Colonic mucosa (tissue), 4 donors: ENCODE measurements around the gene MFSD6. TPM values are rescaled to one million over a fixed set of nuclear protein-coding genes. Genes with fewer than 3 reads are reported as not detected.

ENCODE experiments used
- DNase-seq: peaks from one replicate; pipeline ENCODE4 v3.0.0-alpha.2; 2020
- H3K27ac ChIP-seq: fragments of 200-600 bp; one replicate; pipeline ENCODE4 v1.8.0; 2021
- H3K27me3 ChIP-seq: fragments of 200-600 bp; one replicate; pipeline ENCODE4 v1.8.0; 2021
- H3K36me3 ChIP-seq: fragments of 200-600 bp; one replicate; pipeline ENCODE4 v1.8.0; 2021
- H3K4me1 ChIP-seq: fragments of 200-600 bp; one replicate; pipeline ENCODE4 v1.8.0; 2021; ENCODE audit warnings: mild to moderate bottlenecking
- H3K4me3 ChIP-seq: fragments of 200-600 bp; one replicate; pipeline ENCODE4 v1.8.0; 2021
- H3K9ac ChIP-seq, 2 donors: one replicate each; pipeline ENCODE4 v1.7.0; 2013; ENCODE audit warnings: control low read depth in 2 of 2, low read depth in 2 of 2, low read length in 2 of 2
- H3K9me3 ChIP-seq: fragments of 200-600 bp; one replicate; pipeline ENCODE4 v1.8.0; 2021
- CTCF ChIP-seq: fragments of 200-600 bp; IDR thresholded peaks from one replicate; pipeline ENCODE4 v1.8.0; 2022; ENCODE audit warnings: antibody characterized with exemption, mild to moderate bottlenecking
- intact Hi-C: fragments of 100-400 bp; cut with DNase I; formaldehyde crosslinking; loops from one replicate; pipeline ENCODE4 v1.14.1; 2022
- total RNA-seq, 2 donors: library from RNA; stranded (reverse); fragmentation: NEBNext Ultra II Directional in 1 of 2; extraction: Animal tissue kit (Norgen Biotek cat#: 25700) in 1 of 2; gene quantifications; one replicate each; pipeline ENCODE4 v1.2.1, GENCODE V29; 2021
- donor health status: healthy.
- donor health status: DM: no; HTN: no; CAD: no.
- donor health status: DM: no; HTN: no; CAD: no.

Gene MFSD6
- total RNA-seq, 2 donors from 2014 or later = 60.9 to 83.3 TPM

GRCh38 chr2:190362894-190363293, 45.3 kb upstream of the MFSD6 start:
- Histone ChIP-seq H3K27me3 (no peaks in the 10 kb centered on the region), H3K9ac (no peak overlapping the region), H3K4me3 (no peak overlapping the region), H3K9me3 (no peaks in the 10 kb centered on the region), H3K27ac (no peak overlapping the region), H3K36me3 (peaks cover 4% of the 10 kb centered on the region), H3K4me1 (no peaks in the 10 kb centered on the region)
- no peak for DNase-seq
- TF ChIP-seq CTCF = no peak
- intact Hi-C loops = no loop called here

GRCh38 chr2:190365499-190366204, 42.5 kb upstream of the MFSD6 start:
- no peak overlapping the region for H3K4me3 ChIP-seq
- no peak overlapping the region for H3K27ac ChIP-seq
- H3K27me3 ChIP-seq = no peaks in the 10 kb centered on the region
- peaks cover 7% of the 10 kb centered on the region for H3K36me3 ChIP-seq
- TF ChIP-seq CTCF = no peak
- H3K9me3 ChIP-seq = no peaks in the 10 kb centered on the region
- H3K4me1 ChIP-seq = no peaks in the 10 kb centered on the region
- no peak overlapping the region for H3K9ac ChIP-seq
- no peak for DNase-seq
- intact Hi-C loops = no loop called here

- peaks cover 7% of the 10 kb centered on the region for H3K36me3 ChIP-seq
Observed at GRCh38 chr2:190366248-190366753, 41.9 kb upstream of the MFSD6 start.

GRCh38 chr2:190367091-190367490, 41.1 kb upstream of the MFSD6 start:
- DNase-seq = no peak
- Histone ChIP-seq H3K4me1 (no peaks in the 10 kb centered on the region), H3K9me3 (no peaks in the 10 kb centered on the region), H3K4me3 (no peak overlapping the region), H3K27me3 (no peaks in the 10 kb centered on the region), H3K27ac (no peak overlapping the region), H3K36me3 (peaks cover 7% of the 10 kb centered on the region), H3K9ac (no peak overlapping the region)
- TF ChIP-seq CTCF = no peak
- intact Hi-C loops = no loop called here

More at GRCh38 chr2:190366248-190366753, 41.9 kb upstream of the MFSD6 start:
- no peak for TF ChIP-seq CTCF
- intact Hi-C loops = no loop called here
- no peaks in the 10 kb centered on the region for H3K27me3 ChIP-seq
- H3K9ac ChIP-seq = no peak overlapping the region
- H3K27ac ChIP-seq = no peak overlapping the region
- no peaks in the 10 kb centered on the region for H3K9me3 ChIP-seq
- no peaks in the 10 kb centered on the region for H3K4me1 ChIP-seq
- DNase-seq = no peak
- H3K4me3 ChIP-seq = no peak overlapping the region

- H3K27ac ChIP-seq = no peak overlapping the region
- H3K4me1 ChIP-seq = no peaks in the 10 kb centered on the region
- H3K9me3 ChIP-seq = no peaks in the 10 kb centered on the region
- no peak overlapping the region for H3K4me3 ChIP-seq
- no peak for DNase-seq
- H3K9ac ChIP-seq = no peak overlapping the region
- H3K27me3 ChIP-seq = no peaks in the 10 kb centered on the region
- TF ChIP-seq CTCF = no peak
- intact Hi-C loops = loop anchor here (5.0 kb wide), 2 partner anchors 37 to 282 kb away; no protein-coding TSS in a partner anchor
- peaks cover 7% of the 10 kb centered on the region for H3K36me3 ChIP-seq
Observed at GRCh38 chr2:190369635-190370034, 38.5 kb upstream of the MFSD6 start.
